Measurements from ENCODE around the gene RAB38. TPM values are rescaled to one million over a fixed set of nuclear protein-coding genes. Genes with fewer than 3 reads are reported as not detected.
A peak's percentile ranks its signal among the peaks of the same experiment; 100 is the strongest.

The RAB38 gene
- total RNA-seq, 2 experiments from 2014 or later = 0.69 to 0.72 TPM

- H3K4me1 Mint-ChIP-seq (ENCODE audit: low read depth) = no peaks in the 10 kb centered on the region
- CTCF ChIA-PET = no interaction called here
- H3K4me3 Mint-ChIP-seq = no peak overlapping the region
- no peaks in the 10 kb centered on the region for H3K9me3 Mint-ChIP-seq
- intact Hi-C loops (cut with micrococcal nuclease) = no loop called here
- H3K27ac Mint-ChIP-seq = no peak overlapping the region
- peaks cover 6% of the 10 kb centered on the region for H3K27me3 Mint-ChIP-seq (ENCODE audit: low read depth)
- no peaks in the 10 kb centered on the region for H3K36me3 Mint-ChIP-seq (ENCODE audit: low read depth)
- no peak for DNase-seq
Observed at GRCh38 chr11:88188251-88188931, 13.1 kb upstream of the RAB38 start.

GRCh38 chr11:88183233-88183632, 8.0 kb upstream of the RAB38 start:
- DNase-seq = no peak
- no peak overlapping the region for H3K27ac Mint-ChIP-seq
- no peaks in the 10 kb centered on the region for H3K9me3 Mint-ChIP-seq
- no peaks in the 10 kb centered on the region for H3K36me3 Mint-ChIP-seq (ENCODE audit: low read depth)
- intact Hi-C loops (cut with micrococcal nuclease) = no loop called here
- peaks cover 18% of the 10 kb centered on the region for H3K27me3 Mint-ChIP-seq (ENCODE audit: low read depth)
- H3K4me1 Mint-ChIP-seq (ENCODE audit: low read depth) = peaks cover 17% of the 10 kb centered on the region
- CTCF ChIA-PET = no interaction called here
- no peak overlapping the region for H3K4me3 Mint-ChIP-seq

GRCh38 chr11:88181776-88182175, 6.5 kb upstream of the RAB38 start:
- Mint-ChIP-seq H3K4me1 (ENCODE audit: low read depth) (peaks cover 17% of the 10 kb centered on the region), H3K27me3 (ENCODE audit: low read depth) (peaks cover 23% of the 10 kb centered on the region), H3K36me3 (ENCODE audit: low read depth) (no peaks in the 10 kb centered on the region), H3K9me3 (no peaks in the 10 kb centered on the region), H3K4me3 (no peak overlapping the region), H3K27ac (no peak overlapping the region)
- CTCF ChIA-PET = no interaction called here
- intact Hi-C loops (cut with micrococcal nuclease) = loop anchor here (2.0 kb wide), 1 partner anchor 175 kb away; no protein-coding TSS in a partner anchor
- DNase-seq = no peak

GRCh38 chr11:88179971-88180629, 4.9 kb upstream of the RAB38 start:
- H3K36me3 Mint-ChIP-seq (ENCODE audit: low read depth) = no peaks in the 10 kb centered on the region
- H3K27ac Mint-ChIP-seq = no peak overlapping the region
- DNase-seq = no peak
- peaks cover 29% of the 10 kb centered on the region for H3K27me3 Mint-ChIP-seq (ENCODE audit: low read depth)
- H3K9me3 Mint-ChIP-seq = no peaks in the 10 kb centered on the region
- intact Hi-C loops (cut with micrococcal nuclease) = loop anchor here (1.0 to 2.0 kb wide), 4 partner anchors 157 to 356 kb away; partner anchors contain the start of gene CTSC
- CTCF ChIA-PET = interaction anchor here (1.1 kb wide), 1 partner anchor 11 kb away, joined by 3 read pairs; no protein-coding TSS in a partner anchor
- H3K4me1 Mint-ChIP-seq (ENCODE audit: low read depth) = peaks cover 19% of the 10 kb centered on the region
- no peak overlapping the region for H3K4me3 Mint-ChIP-seq

- CTCF ChIA-PET = no interaction called here
Observed at GRCh38 chr11:88179141-88179540, 3.9 kb upstream of the RAB38 start.

GRCh38 chr11:88178191-88178590, 2.9 kb upstream of the RAB38 start:
- H3K4me1 Mint-ChIP-seq (ENCODE audit: low read depth) = peaks cover 35% of the 10 kb centered on the region

More at GRCh38 chr11:88179141-88179540, 3.9 kb upstream of the RAB38 start:
- DNase-seq = peak; percentile 57
- Mint-ChIP-seq H3K9me3 (no peaks in the 10 kb centered on the region), H3K27me3 (ENCODE audit: low read depth) (peaks cover 28% of the 10 kb centered on the region), H3K4me3 (no peak overlapping the region), H3K27ac (peak overlapping the region; percentile 62), H3K4me1 (ENCODE audit: low read depth) (peaks cover 27% of the 10 kb centered on the region), H3K36me3 (ENCODE audit: low read depth) (no peaks in the 10 kb centered on the region)
- intact Hi-C loops (cut with micrococcal nuclease) = loop anchor here (1.0 to 2.0 kb wide), 3 partner anchors 158 to 357 kb away; partner anchors contain the start of gene CTSC

GRCh38 chr11:88175569-88176075, 379 bp upstream of the RAB38 start:
- CTCF ChIA-PET = interaction anchor here (0.6 kb wide), 1 partner anchor 108 kb away, joined by 4 read pairs; no protein-coding TSS in a partner anchor
- Mint-ChIP-seq H3K27me3 (ENCODE audit: low read depth) (peaks cover 21% of the 10 kb centered on the region), H3K4me3 (no peak overlapping the region), H3K36me3 (ENCODE audit: low read depth) (no peaks in the 10 kb centered on the region), H3K9me3 (no peaks in the 10 kb centered on the region), H3K27ac (no peak overlapping the region), H3K4me1 (ENCODE audit: low read depth) (peaks cover 35% of the 10 kb centered on the region)
- no peak for DNase-seq
- intact Hi-C loops (cut with micrococcal nuclease) = loop anchor here (2.0 kb wide), 1 partner anchor 369 kb away; no protein-coding TSS in a partner anchor

More at GRCh38 chr11:88178191-88178590, 2.9 kb upstream of the RAB38 start:
- CTCF ChIA-PET = no interaction called here
- intact Hi-C loops (cut with micrococcal nuclease) = loop anchor here (2.0 kb wide), 1 partner anchor 159 kb away; the partner anchor contains the start of gene CTSC
- H3K9me3 Mint-ChIP-seq = no peaks in the 10 kb centered on the region
- no peak overlapping the region for H3K27ac Mint-ChIP-seq
- H3K27me3 Mint-ChIP-seq (ENCODE audit: low read depth) = peaks cover 24% of the 10 kb centered on the region
- no peak overlapping the region for H3K4me3 Mint-ChIP-seq
- DNase-seq = no peak
- no peaks in the 10 kb centered on the region for H3K36me3 Mint-ChIP-seq (ENCODE audit: low read depth)

- no peak for DNase-seq
- H3K27ac Mint-ChIP-seq = no peak overlapping the region
- no peaks in the 10 kb centered on the region for H3K36me3 Mint-ChIP-seq (ENCODE audit: low read depth)
- peaks cover 20% of the 10 kb centered on the region for H3K27me3 Mint-ChIP-seq (ENCODE audit: low read depth)
- peak overlapping the region; percentile 72 for H3K4me3 Mint-ChIP-seq
- CTCF ChIA-PET = interaction anchor here (1.8 kb wide), 1 partner anchor 70 kb away, joined by 4 read pairs; no protein-coding TSS in a partner anchor
- no peaks in the 10 kb centered on the region for H3K9me3 Mint-ChIP-seq
- intact Hi-C loops (cut with micrococcal nuclease) = loop anchor here (2.0 kb wide), 1 partner anchor 371 kb away; no protein-coding TSS in a partner anchor
- H3K4me1 Mint-ChIP-seq (ENCODE audit: low read depth) = peaks cover 23% of the 10 kb centered on the region
Observed at GRCh38 chr11:88173956-88174355, 1.3 kb downstream of the RAB38 start.

- DNase-seq = no peak
- H3K27ac Mint-ChIP-seq = no peak overlapping the region
- no peaks in the 10 kb centered on the region for H3K36me3 Mint-ChIP-seq (ENCODE audit: low read depth)
- no peak overlapping the region for H3K4me3 Mint-ChIP-seq
- intact Hi-C loops (cut with micrococcal nuclease) = no loop called here
- peaks cover 18% of the 10 kb centered on the region for H3K4me1 Mint-ChIP-seq (ENCODE audit: low read depth)
- no peaks in the 10 kb centered on the region for H3K9me3 Mint-ChIP-seq
- peaks cover 16% of the 10 kb centered on the region for H3K27me3 Mint-ChIP-seq (ENCODE audit: low read depth)
- CTCF ChIA-PET = interaction anchor here (0.6 kb wide), 1 partner anchor 43 kb away, joined by 3 read pairs; no protein-coding TSS in a partner anchor
Observed at GRCh38 chr11:88171982-88172381, 3.3 kb downstream of the RAB38 start.

- Mint-ChIP-seq H3K36me3 (ENCODE audit: low read depth) (no peaks in the 10 kb centered on the region), H3K27me3 (ENCODE audit: low read depth) (peaks cover 8% of the 10 kb centered on the region), H3K9me3 (no peaks in the 10 kb centered on the region), H3K27ac (no peak overlapping the region), H3K4me1 (ENCODE audit: low read depth) (peaks cover 18% of the 10 kb centered on the region), H3K4me3 (no peak overlapping the region)
- CTCF ChIA-PET = no interaction called here
- intact Hi-C loops (cut with micrococcal nuclease) = no loop called here
- no peak for DNase-seq
Observed at GRCh38 chr11:88170673-88171072, 4.6 kb downstream of the RAB38 start.

GRCh38 chr11:88169881-88170280, 5.4 kb downstream of the RAB38 start:
- Mint-ChIP-seq H3K27ac (no peak overlapping the region), H3K4me3 (no peak overlapping the region), H3K27me3 (ENCODE audit: low read depth) (peaks cover 8% of the 10 kb centered on the region), H3K4me1 (ENCODE audit: low read depth) (peaks cover 15% of the 10 kb centered on the region), H3K36me3 (ENCODE audit: low read depth) (no peaks in the 10 kb centered on the region), H3K9me3 (no peaks in the 10 kb centered on the region)
- DNase-seq = no peak
- CTCF ChIA-PET = interaction anchor here (0.7 kb wide), 1 partner anchor 348 kb away, joined by 3 read pairs; no protein-coding TSS in a partner anchor
- intact Hi-C loops (cut with micrococcal nuclease) = no loop called here

- H3K4me1 Mint-ChIP-seq (ENCODE audit: low read depth) = peaks cover 11% of the 10 kb centered on the region
- H3K4me3 Mint-ChIP-seq = no peak overlapping the region
- no peak for DNase-seq
- intact Hi-C loops (cut with micrococcal nuclease) = no loop called here
- no peak overlapping the region for H3K27ac Mint-ChIP-seq
- no peaks in the 10 kb centered on the region for H3K36me3 Mint-ChIP-seq (ENCODE audit: low read depth)
- no peaks in the 10 kb centered on the region for H3K9me3 Mint-ChIP-seq
- CTCF ChIA-PET = interaction anchor here (0.7 kb wide), 1 partner anchor 349 kb away, joined by 3 read pairs; no protein-coding TSS in a partner anchor
- H3K27me3 Mint-ChIP-seq (ENCODE audit: low read depth) = peaks cover 7% of the 10 kb centered on the region
Observed at GRCh38 chr11:88169471-88169870, 5.8 kb downstream of the RAB38 start.

Measured in activated naive CD4-positive, alpha-beta T cell treated with anti-CD3 and anti-CD28 coated beads for 36 hours (primary cell).